RWPE2 (cell line): ENCODE measurements around the gene FAF1.

Experiments used
- ATAC-seq: fragments of 200-7000 bp; cut with Tn5 transposase; 3 replicates; pipeline ENCODE4 v1.9.1; 2021; ENCODE audit warnings: low read depth
- DNase-seq: peaks from one replicate; pipeline ENCODE4 v3.0.0-alpha.2; 2020; ENCODE audit warnings: low spot score
- H3K27ac ChIP-seq: fragments of 450-650 bp; 2 replicates; pipeline ENCODE4 v1.5.1; 2017; ENCODE audit warnings: mild to moderate bottlenecking; ENCODE audit not compliant: poor library complexity, severe bottlenecking
- H3K27me3 ChIP-seq: fragments of 250-450 bp; sonication (Bioruptor Pico); 2 replicates; pipeline ENCODE4 v1.5.1; 2021; ENCODE audit warnings: mild to moderate bottlenecking, moderate library complexity; ENCODE audit not compliant: insufficient read depth, poor library complexity, severe bottlenecking
- H3K36me3 ChIP-seq: fragments of 250-450 bp; sonication (Bioruptor Pico); 2 replicates; pipeline ENCODE4 v1.5.1; 2020; ENCODE audit warnings: low read depth, mild to moderate bottlenecking, moderate library complexity
- H3K4me1 ChIP-seq: fragments of 250-450 bp; sonication (Bioruptor Pico); 2 replicates; pipeline ENCODE4 v1.5.1; 2021; ENCODE audit warnings: mild to moderate bottlenecking, moderate library complexity; ENCODE audit not compliant: insufficient read depth, poor library complexity, severe bottlenecking
- H3K4me3 ChIP-seq: fragments of 250-450 bp; sonication (Bioruptor Pico); 2 replicates; pipeline ENCODE4 v1.5.1; 2021; ENCODE audit warnings: mild to moderate bottlenecking, moderate library complexity; ENCODE audit not compliant: severe bottlenecking
- H3K9me3 ChIP-seq: fragments of 250-450 bp; sonication (Bioruptor Pico); 2 replicates; pipeline ENCODE4 v1.5.1; 2021; ENCODE audit warnings: mild to moderate bottlenecking, moderate library complexity; ENCODE audit not compliant: severe bottlenecking
- TF ChIP-seq, protein P1 (sequence below): fragments of 450-650 bp; IDR thresholded peaks from one replicate; pipeline ENCODE4 v1.5.1; 2017; ENCODE audit warnings: mild to moderate bottlenecking, moderate library complexity; ENCODE audit not compliant: poor library complexity, severe bottlenecking

The FAF1 gene

DNA sequence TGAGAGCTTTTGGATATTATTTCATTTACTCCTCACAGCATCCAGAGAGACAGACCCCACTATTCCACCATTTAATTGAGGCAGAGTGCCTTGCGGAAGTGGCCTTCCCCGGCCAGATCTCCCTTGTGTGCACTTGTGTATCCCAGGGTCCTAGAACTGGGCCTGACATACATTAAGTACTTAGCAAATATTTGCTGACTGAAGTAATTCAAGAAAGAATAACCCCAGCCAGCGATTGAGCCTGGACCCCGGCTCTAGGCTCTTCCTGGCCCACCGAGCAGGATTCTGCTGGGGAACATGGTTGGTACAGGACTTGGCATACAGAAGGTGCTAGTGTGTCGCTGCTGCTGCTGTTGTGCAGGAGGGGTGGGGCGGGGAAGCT lies 545.2 kb downstream of the FAF1 start:
- Histone ChIP-seq H3K27ac (no peak overlapping the region), H3K36me3 (no peaks in the 10 kb centered on the region), H3K9me3 (no peaks in the 10 kb centered on the region), H3K4me3 (no peak overlapping the region), H3K27me3 (peaks cover 77% of the 10 kb centered on the region), H3K4me1 (no peaks in the 10 kb centered on the region)
- TF ChIP-seq, protein P1, sequence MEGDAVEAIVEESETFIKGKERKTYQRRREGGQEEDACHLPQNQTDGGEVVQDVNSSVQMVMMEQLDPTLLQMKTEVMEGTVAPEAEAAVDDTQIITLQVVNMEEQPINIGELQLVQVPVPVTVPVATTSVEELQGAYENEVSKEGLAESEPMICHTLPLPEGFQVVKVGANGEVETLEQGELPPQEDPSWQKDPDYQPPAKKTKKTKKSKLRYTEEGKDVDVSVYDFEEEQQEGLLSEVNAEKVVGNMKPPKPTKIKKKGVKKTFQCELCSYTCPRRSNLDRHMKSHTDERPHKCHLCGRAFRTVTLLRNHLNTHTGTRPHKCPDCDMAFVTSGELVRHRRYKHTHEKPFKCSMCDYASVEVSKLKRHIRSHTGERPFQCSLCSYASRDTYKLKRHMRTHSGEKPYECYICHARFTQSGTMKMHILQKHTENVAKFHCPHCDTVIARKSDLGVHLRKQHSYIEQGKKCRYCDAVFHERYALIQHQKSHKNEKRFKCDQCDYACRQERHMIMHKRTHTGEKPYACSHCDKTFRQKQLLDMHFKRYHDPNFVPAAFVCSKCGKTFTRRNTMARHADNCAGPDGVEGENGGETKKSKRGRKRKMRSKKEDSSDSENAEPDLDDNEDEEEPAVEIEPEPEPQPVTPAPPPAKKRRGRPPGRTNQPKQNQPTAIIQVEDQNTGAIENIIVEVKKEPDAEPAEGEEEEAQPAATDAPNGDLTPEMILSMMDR, result no peak
- DNase-seq, result no peak
- no peak for ATAC-seq

DNA sequence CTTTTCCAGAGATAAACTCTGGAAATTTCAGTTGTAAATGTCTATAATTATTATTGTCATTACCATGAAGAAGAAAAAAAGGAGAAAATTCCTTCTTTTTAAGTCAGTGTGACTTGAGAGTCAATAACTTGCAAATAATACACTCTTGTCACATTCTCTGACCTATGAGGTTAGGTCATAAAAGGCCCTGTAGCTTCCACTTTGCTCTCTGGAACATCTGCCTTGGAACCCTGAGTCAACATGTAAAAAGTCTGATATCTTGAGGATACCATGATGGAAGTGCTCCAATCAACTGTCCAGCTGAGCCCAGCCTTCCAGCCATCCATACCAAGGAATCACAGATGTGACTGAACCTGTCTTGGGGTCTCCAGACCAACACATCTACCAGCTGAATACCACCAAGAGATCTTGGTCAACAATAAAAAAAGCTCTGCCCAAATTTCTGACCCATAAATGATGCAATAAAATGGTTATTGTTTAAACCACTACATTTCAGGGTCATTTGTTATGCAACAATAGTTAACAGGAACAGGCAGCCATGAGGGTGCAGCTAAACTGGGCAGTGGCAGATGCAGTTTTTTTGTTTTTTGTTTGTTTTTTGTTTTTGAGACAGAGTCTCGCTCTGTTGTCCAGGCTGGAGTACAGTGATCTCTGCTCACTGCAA lies 547.1 kb downstream of the FAF1 start:
- no peaks in the 10 kb centered on the region for H3K4me1 ChIP-seq
- H3K27me3 ChIP-seq, result peaks cover 67% of the 10 kb centered on the region
- H3K4me3 ChIP-seq, result no peak overlapping the region

DNA sequence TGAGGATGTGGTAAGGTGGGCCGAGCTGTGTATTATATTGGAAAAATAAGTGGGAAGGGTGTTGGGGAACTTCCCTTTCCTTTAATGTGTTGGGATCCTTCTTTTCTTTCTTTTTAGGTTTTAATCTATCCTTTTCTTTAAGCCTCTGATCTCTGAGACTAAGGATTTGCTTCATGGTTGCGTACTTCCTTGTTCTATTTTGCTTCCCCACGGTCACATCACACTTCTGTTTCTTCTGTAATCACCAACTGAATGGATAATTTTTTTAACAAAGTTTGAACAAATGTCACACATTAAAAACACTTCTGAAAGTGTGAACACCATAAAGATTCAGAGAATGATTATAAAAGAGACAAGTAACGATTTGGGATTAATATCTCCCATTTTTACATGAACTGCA lies 554.3 kb downstream of the FAF1 start:
- peaks cover 15% of the 10 kb centered on the region for H3K27me3 ChIP-seq
- no peak for ATAC-seq
- no peak overlapping the region for H3K27ac ChIP-seq
- H3K4me1 ChIP-seq, result no peaks in the 10 kb centered on the region
- no peaks in the 10 kb centered on the region for H3K9me3 ChIP-seq
- no peak overlapping the region for H3K4me3 ChIP-seq
- H3K36me3 ChIP-seq, result no peaks in the 10 kb centered on the region
- TF ChIP-seq, protein P1, result no peak
- DNase-seq, result no peak

More for the DNA sequence above, 547.1 kb downstream of the FAF1 start:
- DNase-seq (no peak), ATAC-seq (no peak)
- TF ChIP-seq, protein P1, result no peak
- Histone ChIP-seq H3K36me3 (no peaks in the 10 kb centered on the region), H3K27ac (no peak overlapping the region), H3K9me3 (no peaks in the 10 kb centered on the region)

DNA sequence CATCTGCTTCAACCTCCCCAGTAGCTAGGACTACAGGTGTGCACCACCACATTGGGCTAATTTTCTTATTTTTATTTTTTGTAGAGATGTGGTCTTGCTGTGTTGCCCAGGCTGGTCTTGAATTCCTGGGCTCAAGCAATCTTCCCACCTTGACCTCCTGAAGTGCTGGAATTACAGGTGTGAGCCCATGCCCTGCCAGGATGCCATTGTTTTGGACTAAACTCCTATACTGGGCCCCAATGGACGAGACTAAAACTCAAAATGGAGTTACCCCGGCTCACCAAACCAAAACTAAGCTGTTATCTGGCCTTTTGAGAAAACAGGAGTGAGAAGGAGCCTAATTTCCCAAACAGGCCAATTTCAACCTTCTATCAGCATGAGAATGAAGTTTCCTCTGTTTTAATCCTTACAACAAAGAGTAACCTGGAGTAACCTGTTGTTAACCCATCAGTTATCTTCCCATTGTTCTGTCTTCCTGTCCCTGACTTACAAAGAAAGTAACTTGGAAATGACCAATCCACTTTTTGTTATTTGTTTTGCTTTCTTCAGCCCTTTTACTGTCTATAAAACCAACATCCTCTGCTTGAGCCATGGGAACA lies 566.4 kb downstream of the FAF1 start:
- Histone ChIP-seq H3K4me3 (no peak overlapping the region), H3K36me3 (no peaks in the 10 kb centered on the region), H3K27ac (no peak overlapping the region), H3K27me3 (peaks cover 9% of the 10 kb centered on the region), H3K4me1 (no peaks in the 10 kb centered on the region), H3K9me3 (no peaks in the 10 kb centered on the region)
- TF ChIP-seq, protein P1, result no peak
- ATAC-seq, result no peak
- DNase-seq, result no peak
